GM19468 (cell line): Measurements from ENCODE around the gene KDM8.
A peak's percentile ranks its signal among the peaks of the same experiment; 100 is the strongest.
"Not testable (repeated sequence)": the region's sequence is repeated elsewhere in the genome, so short reads cannot be mapped to it uniquely, and the experiment has no call there.

Experiments
- ATAC-seq: cut with Tn5 transposase; IDR thresholded peaks from one replicate; pipeline ENCODE4 v1.9.1; 2021; ENCODE audit warnings: mild to moderate bottlenecking, moderate library complexity, moderate number of reproducible peaks; ENCODE audit not compliant: unreplicated experiment; ENCODE audit errors: extremely low read depth

KDM8 gene

GRCh38 chr16:27258241-27258734, 55.0 kb downstream of the KDM8 start:
- no peak for ATAC-seq

- ATAC-seq = no peak
Observed at GRCh38 chr16:27259710-27260109, 56.4 kb downstream of the KDM8 start.

- ATAC-seq = not testable (repeated sequence)
Observed at GRCh38 chr16:27262904-27263423, 59.6 kb downstream of the KDM8 start.

- ATAC-seq = no peak
Observed at GRCh38 chr16:27264151-27264550, 60.8 kb downstream of the KDM8 start.

GRCh38 chr16:27265982-27266381, 62.7 kb downstream of the KDM8 start:
- no peak for ATAC-seq

GRCh38 chr16:27267037-27267677, 63.8 kb downstream of the KDM8 start:
- no peak for ATAC-seq

- ATAC-seq = peak; percentile 92
Observed at GRCh38 chr16:27268376-27269299, 65.3 kb downstream of the KDM8 start, which contains the start of gene NSMCE1. Gene NSMCE1 (minus strand): TSS chr16:27268772. CDS start chr16:27257570, 11,202 bp downstream.

- no peak for ATAC-seq
Observed at GRCh38 chr16:27269300-27270150, 66.2 kb downstream of the KDM8 start.

- no peak for ATAC-seq
Observed at GRCh38 chr16:27270349-27270748, 67.0 kb downstream of the KDM8 start.
